ENCODE data around the gene DEPDC5. TPM values are rescaled to one million over a fixed set of nuclear protein-coding genes. Genes with fewer than 3 reads are reported as not detected.
A peak's percentile ranks its signal among the peaks of the same experiment; 100 is the strongest.
"Not testable (repeated sequence)": the region's sequence is repeated elsewhere in the genome, so short reads cannot be mapped to it uniquely, and the experiment has no call there.

Gene DEPDC5
- total RNA-seq, 1 experiment from 2014 or later: 15.6 TPM

DNA sequence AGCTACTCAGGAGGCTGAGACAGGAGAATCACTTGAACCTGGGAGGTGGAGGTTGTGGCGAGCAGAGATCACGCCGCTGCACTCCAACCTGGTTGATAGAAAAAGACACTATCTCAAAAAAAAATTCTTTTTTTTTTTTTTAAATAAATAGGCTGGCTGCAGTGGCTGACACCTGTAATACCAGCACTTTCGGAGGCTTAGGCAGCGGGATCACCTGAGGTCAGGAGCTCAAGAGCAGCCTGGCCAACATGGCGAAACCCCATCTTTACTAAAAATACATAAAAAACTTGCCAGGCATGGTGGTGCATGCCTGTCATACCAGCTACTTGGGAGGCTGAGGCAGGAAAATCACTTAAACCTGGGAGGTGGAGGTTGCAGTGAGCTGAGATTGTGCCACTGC, 47.0 kb downstream of the DEPDC5 start:
- in situ Hi-C loops (cut with HindIII; ENCODE audit: low sequenced_read_pairs); DNase-seq (ENCODE audit: low spot score): not testable (repeated sequence)

DNA sequence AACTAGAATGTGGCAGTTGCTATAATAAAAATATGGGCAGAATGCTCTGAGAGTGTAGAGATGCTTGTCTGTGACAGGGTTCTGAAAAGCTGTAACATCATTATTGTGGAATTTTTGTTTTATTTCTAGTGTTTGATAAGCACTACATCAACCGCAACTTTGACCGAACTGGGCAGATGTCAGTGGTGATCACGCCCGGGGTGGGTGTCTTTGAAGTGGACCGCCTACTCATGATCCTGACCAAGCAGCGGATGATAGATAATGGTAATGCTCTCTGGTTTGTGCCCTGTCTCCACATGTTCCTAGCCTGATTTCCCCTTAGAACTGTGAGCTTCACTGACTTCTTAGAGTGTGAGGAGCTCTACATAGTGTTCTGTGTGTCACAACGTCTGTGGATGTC, 48.8 kb downstream of the DEPDC5 start:
- no peak for DNase-seq (ENCODE audit: low spot score)
- in situ Hi-C loops (cut with HindIII; ENCODE audit: low sequenced_read_pairs): no loop called here

DNA sequence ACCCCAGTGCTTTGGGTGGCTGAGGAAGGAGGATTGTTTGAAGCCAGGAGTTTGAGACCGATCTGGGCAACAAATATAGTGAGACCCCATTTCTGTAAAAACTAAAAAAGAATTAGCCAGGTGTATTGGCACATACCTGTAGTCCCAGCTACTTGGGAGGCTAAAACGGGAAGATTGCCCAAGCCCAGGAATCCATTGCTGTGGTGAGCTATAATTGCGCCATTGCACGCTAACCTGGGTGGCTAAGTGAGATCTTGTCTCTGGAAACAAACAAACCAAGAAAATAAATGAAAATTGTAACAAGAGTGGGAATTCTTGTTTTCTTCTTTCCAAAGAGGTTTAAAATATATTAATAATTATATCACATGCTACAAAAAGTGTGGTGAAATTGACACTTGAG, 52.9 kb downstream of the DEPDC5 start:
- no peak for DNase-seq (ENCODE audit: low spot score)
- in situ Hi-C loops (cut with HindIII; ENCODE audit: low sequenced_read_pairs): no loop called here

DNA sequence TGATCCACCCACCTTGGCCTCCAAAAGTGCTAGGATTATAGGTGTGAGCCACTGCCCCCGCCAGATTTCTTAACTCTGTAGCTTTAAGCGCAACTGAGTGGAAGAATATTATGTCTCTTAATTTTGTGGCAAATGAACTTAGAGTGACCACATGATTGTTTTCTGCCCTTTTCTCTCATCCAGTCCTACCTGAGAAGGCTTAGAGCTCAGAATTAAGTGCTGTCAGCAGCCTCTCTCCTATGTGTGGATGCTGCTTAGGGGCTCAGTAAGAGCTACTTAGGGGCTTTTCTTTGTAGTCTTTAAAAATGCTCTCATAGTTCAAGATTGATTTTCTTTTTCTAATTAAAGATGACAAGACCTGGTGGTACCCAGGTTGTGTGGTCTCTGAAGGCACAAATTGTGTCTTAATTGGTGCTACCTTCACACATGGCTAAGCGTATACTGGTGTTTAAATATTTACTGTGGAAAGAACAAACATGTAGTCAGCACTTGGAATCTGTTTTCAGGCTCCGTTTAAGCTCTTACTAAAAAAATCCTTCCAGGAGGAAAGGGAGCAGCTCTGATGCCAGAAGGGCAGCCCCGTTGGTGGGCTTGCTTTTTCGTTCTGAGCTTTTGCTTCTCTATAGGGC, 59.3 kb downstream of the DEPDC5 start:
- in situ Hi-C loops (cut with HindIII; ENCODE audit: low sequenced_read_pairs): loop anchor here (10.0 kb wide), 1 partner anchor 142 kb away; no protein-coding TSS in a partner anchor
- no peak for DNase-seq (ENCODE audit: low spot score)

DNA sequence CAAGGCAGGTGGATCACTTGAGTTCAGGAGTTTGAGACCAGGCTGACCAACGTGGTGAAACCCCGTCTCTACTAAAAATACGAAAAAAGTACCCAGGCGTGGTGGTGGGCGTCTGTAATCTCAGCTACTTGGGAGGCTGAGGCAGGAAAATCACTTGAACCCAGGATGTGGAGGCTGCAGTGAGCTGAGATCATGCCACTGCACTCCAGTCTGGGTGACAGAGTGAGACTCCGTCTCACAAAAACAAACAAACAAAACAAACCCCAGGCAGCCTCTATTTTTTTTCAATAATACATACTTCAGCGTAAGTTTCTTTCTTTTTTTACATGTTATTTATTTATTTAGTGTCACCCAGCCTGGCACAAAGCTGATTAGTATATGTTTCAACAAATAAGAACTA, 60.1 kb downstream of the DEPDC5 start:
- in situ Hi-C loops (cut with HindIII; ENCODE audit: low sequenced_read_pairs): loop anchor here (10.0 kb wide), 1 partner anchor 141 kb away; no protein-coding TSS in a partner anchor
- not testable (repeated sequence) for DNase-seq (ENCODE audit: low spot score)

DNA sequence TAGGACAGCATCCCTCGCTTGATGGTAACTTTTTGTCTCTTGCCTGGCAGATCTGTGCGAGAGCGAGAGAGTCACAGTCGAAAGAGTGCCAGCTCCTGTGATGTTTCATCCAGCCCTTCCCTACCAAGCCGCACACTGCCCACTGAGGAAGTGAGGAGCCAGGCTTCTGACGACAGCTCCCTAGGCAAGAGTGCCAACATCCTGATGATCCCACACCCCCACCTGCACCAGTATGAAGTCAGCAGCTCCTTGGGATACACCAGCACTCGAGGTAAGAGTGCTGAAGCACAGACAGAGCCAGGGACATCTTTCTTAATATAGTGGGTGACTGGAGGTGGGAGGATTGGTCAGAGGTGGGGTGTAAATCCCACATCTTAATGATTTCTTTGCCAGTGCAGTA, 61.1 kb downstream of the DEPDC5 start:
- no peak for DNase-seq (ENCODE audit: low spot score)
- in situ Hi-C loops (cut with HindIII; ENCODE audit: low sequenced_read_pairs): loop anchor here (10.0 kb wide), 1 partner anchor 140 kb away; no protein-coding TSS in a partner anchor

DNA sequence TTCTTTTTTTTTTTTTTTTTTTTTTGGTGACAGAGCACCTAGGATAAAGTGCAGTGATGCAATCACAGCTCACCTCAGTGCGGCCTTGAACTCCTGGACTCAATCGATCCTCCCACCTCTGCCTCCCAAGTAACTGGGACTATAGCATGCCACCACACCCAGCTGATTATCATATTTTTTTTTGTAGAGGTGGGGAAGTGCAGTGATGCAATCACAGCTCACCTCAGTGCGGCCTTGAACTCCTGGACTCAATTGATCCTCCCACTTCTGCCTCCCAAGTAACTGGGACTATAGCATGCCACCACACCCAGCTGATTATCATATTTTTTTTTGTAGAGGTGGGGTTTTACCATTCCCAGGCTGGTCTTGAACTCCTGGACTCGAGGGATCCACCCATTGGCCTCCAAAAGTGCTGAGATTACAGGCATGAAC, 61.6 kb downstream of the DEPDC5 start:
- in situ Hi-C loops (cut with HindIII; ENCODE audit: low sequenced_read_pairs): loop anchor here (10.0 kb wide), 1 partner anchor 139 kb away; no protein-coding TSS in a partner anchor
- not testable (repeated sequence) for DNase-seq (ENCODE audit: low spot score)

DNA sequence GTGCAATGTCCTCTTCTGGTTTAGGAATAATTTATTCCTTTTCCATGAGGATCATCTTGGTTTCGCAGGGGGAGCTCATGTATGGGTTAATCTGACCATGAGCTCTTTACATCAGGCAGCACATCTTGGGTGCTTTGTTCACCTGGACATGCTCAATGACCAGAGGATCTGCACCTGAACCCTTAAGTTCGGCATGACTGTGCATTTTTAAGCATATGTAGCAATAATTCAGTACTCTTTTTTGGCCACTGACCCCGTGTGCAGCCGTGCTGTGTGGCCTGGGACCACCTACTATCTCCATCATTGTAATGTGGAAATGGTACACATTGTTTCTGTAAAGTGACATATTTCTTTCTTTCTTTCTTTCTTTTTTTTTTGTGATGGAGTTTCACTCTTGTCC, 62.9 kb downstream of the DEPDC5 start:
- DNase-seq (ENCODE audit: low spot score): no peak
- in situ Hi-C loops (cut with HindIII; ENCODE audit: low sequenced_read_pairs): loop anchor here (10.0 kb wide), 1 partner anchor 138 kb away; no protein-coding TSS in a partner anchor

DNA sequence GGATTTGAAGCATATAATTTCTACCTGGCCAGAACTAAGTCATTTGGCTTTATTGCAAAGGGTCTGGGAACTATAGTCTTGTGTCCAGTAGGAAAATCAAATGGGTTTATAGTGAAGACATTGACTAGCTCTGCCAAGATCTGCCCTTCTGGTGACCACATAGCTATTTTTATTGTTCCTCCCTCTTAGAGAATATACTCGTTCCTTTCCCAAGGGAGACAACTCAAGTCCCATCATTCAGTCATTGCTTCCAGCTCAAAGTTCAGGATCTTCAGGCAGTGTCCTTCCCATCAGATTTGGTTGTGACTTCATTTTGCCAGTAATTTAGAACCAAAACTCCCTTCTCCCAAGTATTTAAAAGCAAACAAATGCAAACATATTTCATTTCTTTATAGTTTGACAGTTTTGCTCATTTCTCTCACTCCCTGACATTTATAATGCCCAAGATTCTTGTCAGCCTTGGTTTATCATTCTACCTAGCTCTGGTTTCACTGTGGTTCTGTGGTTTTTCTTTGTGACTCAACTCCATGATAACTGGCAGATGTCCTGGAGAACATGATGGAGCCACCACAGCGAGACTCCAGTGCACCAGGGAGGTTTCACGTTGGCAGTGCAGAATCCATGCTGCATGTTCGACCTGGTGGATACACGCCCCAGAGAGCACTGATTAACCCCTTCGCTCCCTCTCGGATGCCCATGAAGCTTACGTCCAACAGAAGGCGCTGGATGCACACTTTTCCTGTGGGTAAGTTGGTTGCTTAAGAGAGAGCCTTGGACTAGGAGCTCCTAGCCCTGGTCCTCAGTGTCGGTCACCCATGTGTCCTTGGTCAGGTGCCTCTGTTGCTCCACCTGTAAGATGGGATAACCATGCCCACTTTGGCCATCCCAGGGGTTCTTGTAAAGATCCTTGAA, 64.9 kb downstream of the DEPDC5 start:
- DNase-seq (ENCODE audit: low spot score): no peak
- in situ Hi-C loops (cut with HindIII; ENCODE audit: low sequenced_read_pairs): loop anchor here (10.0 kb wide), 1 partner anchor 136 kb away; no protein-coding TSS in a partner anchor

DNA sequence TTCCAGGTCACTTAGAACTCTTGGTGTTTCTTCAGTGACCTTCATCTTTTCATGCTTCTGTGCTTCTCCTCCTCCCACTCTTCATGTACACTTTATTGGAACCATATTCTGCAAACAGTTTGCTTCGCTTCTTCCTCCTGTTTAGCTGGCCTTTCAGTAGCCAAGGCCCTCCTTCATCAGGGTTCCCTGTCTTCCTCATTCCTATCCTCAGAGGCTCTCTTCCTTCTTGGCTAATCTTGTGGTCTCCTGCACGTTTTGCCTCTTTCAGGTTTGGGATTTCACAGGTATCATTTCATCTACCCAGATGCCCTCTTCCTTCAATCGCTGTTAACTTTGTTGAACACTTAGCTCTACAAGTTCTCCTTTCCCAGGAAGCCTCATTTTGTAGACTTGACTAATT, 66.8 kb downstream of the DEPDC5 start:
- DNase-seq (ENCODE audit: low spot score): no peak
- in situ Hi-C loops (cut with HindIII; ENCODE audit: low sequenced_read_pairs): no loop called here

DNA sequence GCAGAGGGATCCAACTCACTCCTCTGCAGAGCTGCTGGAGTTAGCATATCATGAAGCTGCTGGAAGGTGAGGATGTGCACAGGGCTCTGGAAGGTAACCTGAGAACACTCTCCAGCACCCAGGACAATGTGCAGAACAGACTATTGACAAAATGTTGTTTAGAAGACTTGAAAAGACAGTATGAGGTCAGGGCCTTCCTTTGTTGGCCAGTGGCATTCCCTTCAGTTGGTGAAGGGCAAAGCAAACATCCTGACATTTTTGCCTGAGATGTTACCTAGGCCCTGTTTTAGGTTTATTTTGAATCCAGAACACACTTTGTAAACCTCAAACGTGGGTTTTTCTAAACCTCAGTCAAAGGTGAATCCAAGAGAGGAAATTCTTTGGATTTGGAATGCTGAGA, 67.8 kb downstream of the DEPDC5 start:
- in situ Hi-C loops (cut with HindIII; ENCODE audit: low sequenced_read_pairs): no loop called here
- DNase-seq (ENCODE audit: low spot score): no peak

DNA sequence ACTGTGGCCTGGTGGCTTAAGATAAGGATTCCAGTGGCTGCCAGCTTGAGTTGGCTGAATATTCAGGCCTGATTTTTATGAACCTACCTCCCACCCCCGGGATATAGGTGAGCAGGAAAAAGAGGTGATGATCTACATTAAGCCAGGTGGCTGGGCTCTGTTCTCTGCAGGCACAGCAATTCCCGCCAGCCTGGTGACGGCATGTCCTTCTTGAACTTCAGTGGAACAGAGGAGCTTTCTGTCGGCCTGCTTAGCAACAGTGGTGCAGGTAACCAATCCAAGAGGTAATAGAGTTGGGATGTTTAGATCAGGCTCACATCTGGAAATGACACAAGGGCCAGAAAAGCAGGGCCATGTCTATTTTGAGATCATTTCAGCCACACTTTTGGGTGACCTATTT, 68.7 kb downstream of the DEPDC5 start:
- DNase-seq (ENCODE audit: low spot score): no peak
- in situ Hi-C loops (cut with HindIII; ENCODE audit: low sequenced_read_pairs): no loop called here

DNA sequence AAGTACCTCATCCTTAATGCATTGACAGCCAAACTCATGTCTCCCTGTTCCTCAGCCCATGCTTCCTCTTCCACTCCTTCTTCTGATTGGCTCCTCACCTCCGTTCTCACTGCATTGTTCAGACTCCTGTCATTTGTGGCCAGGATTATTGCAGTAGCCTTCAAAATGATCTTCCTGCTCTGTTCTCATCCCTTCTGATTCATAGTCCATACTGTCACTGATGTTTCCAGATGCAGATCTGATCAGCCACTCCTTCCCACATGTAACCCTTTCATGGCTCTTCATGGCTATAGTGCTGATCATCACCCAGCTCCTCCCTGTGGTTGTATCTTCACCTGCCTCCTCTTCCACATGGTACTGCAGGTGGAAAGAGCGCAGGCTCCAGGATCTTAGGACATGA, 71.7 kb downstream of the DEPDC5 start:
- in situ Hi-C loops (cut with HindIII; ENCODE audit: low sequenced_read_pairs): no loop called here

DNA sequence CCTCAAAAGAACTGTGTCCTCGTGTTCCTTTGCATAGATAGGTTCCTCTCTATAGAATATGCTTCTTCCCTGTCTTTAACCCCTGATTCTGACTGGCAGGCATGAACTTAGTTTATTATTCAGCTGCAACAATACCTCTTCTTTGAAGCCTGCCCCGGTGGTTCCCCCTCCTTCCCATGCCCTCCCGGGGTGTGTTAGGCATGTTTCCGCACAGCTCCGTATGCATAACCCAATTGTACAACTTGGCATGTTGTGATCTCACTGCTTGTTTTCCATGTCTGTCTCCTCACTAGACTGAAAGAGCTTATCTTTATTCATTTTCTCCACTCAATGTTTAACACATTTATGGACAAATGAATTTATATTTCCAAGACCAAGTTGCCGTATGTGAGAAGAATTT, 72.6 kb downstream of the DEPDC5 start:
- DNase-seq (ENCODE audit: low spot score): peak; percentile 61
- in situ Hi-C loops (cut with HindIII; ENCODE audit: low sequenced_read_pairs): no loop called here

More for the DNA sequence above, 71.7 kb downstream of the DEPDC5 start:
- DNase-seq (ENCODE audit: low spot score): no peak

DNA sequence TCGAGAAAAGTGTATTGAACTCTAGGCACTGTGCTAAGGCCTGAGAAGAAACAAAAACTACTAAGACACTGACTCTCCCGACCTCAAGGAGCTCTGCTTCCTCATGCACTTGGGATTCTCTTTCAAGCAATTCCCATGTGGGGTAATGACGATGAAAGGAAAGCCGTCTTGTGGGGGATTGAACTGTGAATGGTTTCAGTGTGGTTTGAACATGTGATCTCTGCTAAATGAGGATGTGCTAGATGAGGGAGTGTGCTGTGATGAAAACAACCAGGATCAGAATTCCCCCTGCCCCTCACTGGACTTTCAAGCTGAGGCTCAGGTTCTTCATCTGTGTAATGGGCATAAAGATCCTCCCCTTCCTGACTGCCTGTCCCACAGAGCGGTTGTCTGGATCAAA, 74.9 kb downstream of the DEPDC5 start:
- in situ Hi-C loops (cut with HindIII; ENCODE audit: low sequenced_read_pairs): no loop called here
- no peak for DNase-seq (ENCODE audit: low spot score)

DNA sequence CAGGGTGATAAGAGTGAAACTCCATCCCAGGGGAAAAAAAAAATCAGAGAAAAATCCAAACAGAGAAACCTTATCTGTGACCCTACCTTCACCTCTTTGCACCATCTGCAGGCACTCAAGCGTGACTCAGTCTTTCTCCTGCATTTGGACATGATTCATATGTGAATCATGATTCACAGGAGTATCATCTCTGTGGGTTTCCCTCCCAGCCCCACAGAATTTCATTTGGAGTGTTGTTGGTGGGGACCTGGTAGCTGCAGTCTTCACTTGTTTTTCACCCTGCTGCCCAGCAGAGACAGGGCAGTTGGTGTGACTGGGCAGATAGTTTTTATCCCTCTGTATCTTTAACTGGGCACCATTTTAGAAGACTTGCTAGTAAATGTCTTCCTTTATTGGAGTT, 75.7 kb downstream of the DEPDC5 start:
- in situ Hi-C loops (cut with HindIII; ENCODE audit: low sequenced_read_pairs): no loop called here
- DNase-seq (ENCODE audit: low spot score): no peak

DNA sequence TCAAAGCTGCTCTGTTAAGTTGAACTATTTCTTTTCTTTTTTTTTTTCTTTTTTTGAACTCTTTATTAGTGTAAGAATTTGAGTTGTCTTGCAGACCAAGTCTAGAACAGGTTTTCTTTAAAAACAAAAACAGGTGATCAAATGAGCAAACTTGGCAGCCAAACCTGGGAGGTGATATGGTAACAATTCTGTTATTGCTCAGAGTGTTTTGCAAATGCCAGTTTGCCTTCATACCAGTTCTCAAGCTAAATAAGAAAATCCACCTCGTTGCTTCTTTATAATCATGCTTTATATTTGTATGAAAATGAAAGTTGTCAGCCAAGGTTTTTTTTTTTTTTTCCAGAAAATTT, 76.9 kb downstream of the DEPDC5 start:
- no peak for DNase-seq (ENCODE audit: low spot score)
- in situ Hi-C loops (cut with HindIII; ENCODE audit: low sequenced_read_pairs): no loop called here

DNA sequence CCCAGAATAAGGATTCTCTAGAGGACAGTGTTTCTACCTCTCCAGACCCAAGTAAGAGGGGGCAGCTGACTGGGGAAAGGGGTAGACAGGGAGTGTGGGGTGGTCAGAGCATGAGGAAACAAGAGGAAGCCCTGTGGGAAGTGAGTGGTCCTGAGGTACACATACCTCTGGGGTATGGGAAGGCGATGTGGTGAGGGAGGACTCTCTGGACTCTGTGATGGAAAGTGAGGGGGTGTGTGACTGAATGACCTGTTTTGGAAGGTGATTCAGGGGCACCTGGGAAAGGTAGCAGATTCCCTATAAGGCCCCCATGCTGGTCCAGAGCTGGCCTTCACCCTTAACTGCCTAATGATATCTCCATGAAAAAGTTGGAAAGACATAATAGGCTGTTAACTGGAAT, 80.1 kb downstream of the DEPDC5 start:
- no peak for DNase-seq (ENCODE audit: low spot score)
- in situ Hi-C loops (cut with HindIII; ENCODE audit: low sequenced_read_pairs): no loop called here

DNA sequence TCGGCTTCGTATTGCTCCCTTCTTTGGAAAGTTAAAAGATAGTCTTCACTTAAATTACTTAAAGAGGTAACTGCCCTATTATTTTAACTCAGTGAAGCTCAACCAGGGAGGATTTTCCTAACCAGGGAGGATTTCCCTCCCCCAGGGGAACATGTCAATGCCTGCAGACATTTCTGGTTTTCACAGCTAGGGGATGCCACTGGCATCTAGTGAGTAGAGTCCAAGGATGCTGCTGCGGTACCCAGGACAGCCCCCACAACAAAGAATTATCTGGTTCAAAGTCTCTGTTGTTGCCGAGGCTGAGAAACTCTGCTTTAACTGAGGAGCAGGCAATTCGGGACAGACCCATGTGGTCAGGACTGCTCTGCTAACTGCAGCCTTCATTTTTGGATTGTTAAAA, 82.2 kb downstream of the DEPDC5 start:
- DNase-seq (ENCODE audit: low spot score): no peak
- in situ Hi-C loops (cut with HindIII; ENCODE audit: low sequenced_read_pairs): no loop called here

DNA sequence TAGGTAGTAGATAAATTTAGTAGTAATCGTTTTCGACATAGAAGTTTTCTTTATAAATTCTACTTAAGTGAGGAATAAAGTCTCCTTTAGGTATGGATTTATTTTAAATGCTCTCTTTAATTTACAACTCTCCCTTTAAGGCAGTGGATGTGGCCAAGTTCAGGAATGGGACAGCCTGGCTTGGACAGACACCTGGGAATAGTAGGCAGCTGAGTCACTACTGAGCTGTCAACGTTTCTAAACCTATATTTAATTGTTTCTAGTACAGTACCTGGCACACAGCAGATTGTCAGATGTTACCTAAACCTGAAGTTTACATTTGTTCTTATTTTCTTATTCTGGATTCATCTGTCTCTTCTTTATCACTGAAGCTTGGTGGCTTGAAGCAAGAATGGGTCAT, 85.1 kb downstream of the DEPDC5 start:
- no peak for DNase-seq (ENCODE audit: low spot score)
- in situ Hi-C loops (cut with HindIII; ENCODE audit: low sequenced_read_pairs): no loop called here
